ENCODE data around the gene N4BP2. TPM values are rescaled to one million over a fixed set of nuclear protein-coding genes. Genes with fewer than 3 reads are reported as not detected.
"Not testable (repeated sequence)": the region's sequence is repeated elsewhere in the genome, so short reads cannot be mapped to it uniquely, and the experiment has no call there.

The N4BP2 gene
- total RNA-seq, 1 experiment from 2014 or later: 7.0 TPM

GRCh38 chr4:40147490-40147889, 90.8 kb downstream of the N4BP2 start:
- H3K4me3 ChIP-seq; H3K27me3 ChIP-seq (replicated peaks); H3K27ac ChIP-seq; DNase-seq (ENCODE audit: low read depth in 1 of 2, low spot score in 2 of 2); H3K4me1 ChIP-seq (replicated peaks); H3K36me3 ChIP-seq; H3K9me3 ChIP-seq (replicated peaks): not testable (repeated sequence)

GRCh38 chr4:40149960-40150385, 93.3 kb downstream of the N4BP2 start:
- Histone ChIP-seq H3K27me3 (replicated peaks) (no peaks in the 10 kb centered on the region), H3K4me1 (replicated peaks) (no peaks in the 10 kb centered on the region), H3K27ac (no peak overlapping the region), H3K9me3 (replicated peaks) (no peaks in the 10 kb centered on the region), H3K4me3 (no peak overlapping the region), H3K36me3 (no peaks in the 10 kb centered on the region)
- DNase-seq (ENCODE audit: low read depth in 1 of 2, low spot score in 2 of 2): peak; percentile 19 to 39

GRCh38 chr4:40150932-40151331, 94.3 kb downstream of the N4BP2 start:
- Histone ChIP-seq H3K4me1 (replicated peaks) (no peaks in the 10 kb centered on the region), H3K27ac (no peak overlapping the region), H3K9me3 (replicated peaks) (no peaks in the 10 kb centered on the region), H3K27me3 (replicated peaks) (no peaks in the 10 kb centered on the region), H3K4me3 (no peak overlapping the region), H3K36me3 (no peaks in the 10 kb centered on the region)
- DNase-seq (ENCODE audit: low read depth in 1 of 2, low spot score in 2 of 2): no peak

DNA sequence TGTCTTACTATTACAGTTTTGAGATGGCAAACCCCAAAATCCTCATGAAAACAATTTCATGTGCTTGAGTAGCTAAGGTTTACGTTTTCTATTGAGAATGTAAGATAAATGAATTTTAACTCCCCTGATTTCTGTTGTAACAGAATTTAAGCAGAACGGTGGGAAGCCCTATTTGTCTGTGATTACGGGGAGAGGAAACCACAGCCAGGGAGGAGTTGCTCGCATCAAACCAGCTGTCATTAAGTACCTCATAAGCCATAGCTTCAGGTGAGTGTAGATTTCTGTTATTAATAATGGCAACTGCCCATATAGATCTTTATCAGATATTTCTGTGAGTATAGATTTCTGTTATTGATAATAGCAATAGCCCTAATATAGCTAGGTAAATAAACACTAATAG, 96.0 kb downstream of the N4BP2 start:
- Histone ChIP-seq H3K9me3 (replicated peaks) (no peaks in the 10 kb centered on the region), H3K27ac (no peak overlapping the region), H3K27me3 (replicated peaks) (no peaks in the 10 kb centered on the region), H3K4me3 (no peak overlapping the region), H3K36me3 (no peaks in the 10 kb centered on the region), H3K4me1 (replicated peaks) (no peaks in the 10 kb centered on the region)
- DNase-seq (ENCODE audit: low read depth in 1 of 2, low spot score in 2 of 2): no peak

GRCh38 chr4:40157436-40157835, 100.8 kb downstream of the N4BP2 start:
- Histone ChIP-seq H3K27me3 (replicated peaks) (no peaks in the 10 kb centered on the region), H3K27ac (no peak overlapping the region), H3K9me3 (replicated peaks) (no peaks in the 10 kb centered on the region), H3K4me3 (no peak overlapping the region), H3K4me1 (replicated peaks) (no peaks in the 10 kb centered on the region), H3K36me3 (no peaks in the 10 kb centered on the region)
- DNase-seq (ENCODE audit: low read depth in 1 of 2, low spot score in 2 of 2): no peak

GRCh38 chr4:40160258-40160657, 103.6 kb downstream of the N4BP2 start:
- no peak overlapping the region for H3K4me3 ChIP-seq
- DNase-seq (ENCODE audit: low read depth in 1 of 2, low spot score in 2 of 2): no peak
- no peaks in the 10 kb centered on the region for H3K9me3 ChIP-seq (replicated peaks)
- H3K4me1 ChIP-seq (replicated peaks): no peaks in the 10 kb centered on the region
- H3K27me3 ChIP-seq (replicated peaks): no peaks in the 10 kb centered on the region
- H3K27ac ChIP-seq: no peak overlapping the region
- no peaks in the 10 kb centered on the region for H3K36me3 ChIP-seq

DNA sequence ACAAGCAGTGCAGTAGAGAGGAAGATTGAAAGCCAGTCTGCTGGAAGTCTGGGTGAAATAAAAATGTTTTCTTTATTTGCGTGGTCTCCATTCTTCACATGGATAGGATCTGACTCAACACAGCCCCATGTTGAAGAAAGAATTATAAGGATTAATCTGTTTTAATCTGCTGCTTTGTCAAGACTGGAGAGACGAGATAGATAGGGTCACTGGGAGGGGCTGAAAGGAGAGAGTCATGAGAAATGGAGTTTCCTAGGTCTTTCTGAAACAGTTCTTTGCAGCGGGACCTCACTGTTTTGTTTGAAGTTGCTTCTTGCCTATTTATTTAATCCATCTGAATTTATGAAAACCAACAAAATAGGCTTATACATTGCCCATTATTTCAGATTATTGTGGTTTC, 107.8 kb downstream of the N4BP2 start:
- no peak for DNase-seq (ENCODE audit: low read depth in 1 of 2, low spot score in 2 of 2)
- H3K9me3 ChIP-seq (replicated peaks): no peaks in the 10 kb centered on the region
- H3K36me3 ChIP-seq: no peaks in the 10 kb centered on the region
- H3K4me1 ChIP-seq (replicated peaks): no peaks in the 10 kb centered on the region
- H3K27ac ChIP-seq: no peak overlapping the region
- H3K27me3 ChIP-seq (replicated peaks): no peaks in the 10 kb centered on the region
- H3K4me3 ChIP-seq: no peak overlapping the region

DNA sequence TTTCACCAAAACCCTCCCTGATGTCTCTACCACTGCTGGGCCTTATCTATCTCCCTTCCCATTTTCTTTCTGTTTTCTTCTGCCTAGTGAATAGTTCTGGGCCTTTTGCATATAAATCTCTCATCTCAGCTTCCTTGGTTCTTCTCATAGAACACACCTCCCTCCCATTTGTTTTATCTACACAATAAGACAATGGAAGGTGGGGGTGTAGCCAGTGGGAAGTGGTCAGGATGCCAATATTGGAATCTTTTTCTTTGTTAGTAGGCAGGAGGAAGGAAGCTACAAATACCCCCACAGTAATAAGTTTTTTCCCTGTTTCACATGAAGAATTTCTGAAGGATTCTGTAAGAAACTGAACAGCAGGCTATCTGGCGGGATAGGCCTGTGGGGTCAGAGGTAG, 109.3 kb downstream of the N4BP2 start:
- H3K4me3 ChIP-seq: no peak overlapping the region
- no peaks in the 10 kb centered on the region for H3K4me1 ChIP-seq (replicated peaks)
- H3K27me3 ChIP-seq (replicated peaks): no peaks in the 10 kb centered on the region
- H3K9me3 ChIP-seq (replicated peaks): no peaks in the 10 kb centered on the region
- DNase-seq (ENCODE audit: low read depth in 1 of 2, low spot score in 2 of 2): no peak
- no peaks in the 10 kb centered on the region for H3K36me3 ChIP-seq
- H3K27ac ChIP-seq: no peak overlapping the region

GRCh38 chr4:40168070-40168469, 111.4 kb downstream of the N4BP2 start:
- Histone ChIP-seq H3K27me3 (replicated peaks) (no peaks in the 10 kb centered on the region), H3K4me1 (replicated peaks) (no peaks in the 10 kb centered on the region), H3K36me3 (no peaks in the 10 kb centered on the region), H3K9me3 (replicated peaks) (no peaks in the 10 kb centered on the region), H3K4me3 (no peak overlapping the region), H3K27ac (no peak overlapping the region)
- no peak for DNase-seq (ENCODE audit: low read depth in 1 of 2, low spot score in 2 of 2)

- no peaks in the 10 kb centered on the region for H3K27me3 ChIP-seq (replicated peaks)
- no peaks in the 10 kb centered on the region for H3K4me1 ChIP-seq (replicated peaks)
- no peaks in the 10 kb centered on the region for H3K36me3 ChIP-seq
- DNase-seq (ENCODE audit: low read depth in 1 of 2, low spot score in 2 of 2): no peak
- H3K4me3 ChIP-seq: no peak overlapping the region
- no peak overlapping the region for H3K27ac ChIP-seq
- no peaks in the 10 kb centered on the region for H3K9me3 ChIP-seq (replicated peaks)
These were observed 113.9 kb downstream of the N4BP2 start for GRCh38 chr4:40170588-40170987.

DNA sequence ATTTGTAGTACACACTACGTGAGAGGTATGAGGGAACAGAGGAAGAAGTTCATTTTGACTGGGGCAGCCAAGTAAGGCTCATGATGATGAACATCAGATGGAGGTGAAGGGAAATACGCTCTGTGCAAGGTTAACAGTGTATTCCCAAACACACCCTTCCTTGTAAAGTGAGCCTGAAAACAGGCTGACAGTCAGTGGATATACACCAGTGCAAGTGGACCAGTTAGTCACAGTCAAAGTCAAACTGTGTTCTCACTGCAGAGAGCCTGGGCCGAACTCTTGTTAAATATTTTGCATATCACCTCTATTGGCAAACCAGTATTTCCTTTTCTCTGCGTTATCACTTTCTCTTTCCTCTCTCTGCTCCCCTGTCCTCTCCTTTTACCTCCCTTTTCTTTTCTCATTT, 116.8 kb downstream of the N4BP2 start:
- no peaks in the 10 kb centered on the region for H3K9me3 ChIP-seq (replicated peaks)
- no peaks in the 10 kb centered on the region for H3K36me3 ChIP-seq
- no peaks in the 10 kb centered on the region for H3K4me1 ChIP-seq (replicated peaks)
- no peak overlapping the region for H3K4me3 ChIP-seq
- DNase-seq (ENCODE audit: low read depth in 1 of 2, low spot score in 2 of 2): no peak
- H3K27me3 ChIP-seq (replicated peaks): no peaks in the 10 kb centered on the region
- no peak overlapping the region for H3K27ac ChIP-seq

GRCh38 chr4:40176602-40177001, 120.0 kb downstream of the N4BP2 start:
- no peaks in the 10 kb centered on the region for H3K36me3 ChIP-seq
- H3K4me1 ChIP-seq (replicated peaks): no peaks in the 10 kb centered on the region
- no peaks in the 10 kb centered on the region for H3K27me3 ChIP-seq (replicated peaks)
- no peaks in the 10 kb centered on the region for H3K9me3 ChIP-seq (replicated peaks)
- H3K4me3 ChIP-seq: no peak overlapping the region
- no peak for DNase-seq (ENCODE audit: low read depth in 1 of 2, low spot score in 2 of 2)
- H3K27ac ChIP-seq: no peak overlapping the region

GRCh38 chr4:40177591-40177990, 120.9 kb downstream of the N4BP2 start:
- H3K4me3 ChIP-seq: no peak overlapping the region
- H3K27ac ChIP-seq: no peak overlapping the region
- H3K4me1 ChIP-seq (replicated peaks): no peaks in the 10 kb centered on the region
- H3K9me3 ChIP-seq (replicated peaks): no peaks in the 10 kb centered on the region
- no peaks in the 10 kb centered on the region for H3K27me3 ChIP-seq (replicated peaks)
- DNase-seq (ENCODE audit: low read depth in 1 of 2, low spot score in 2 of 2): no peak
- H3K36me3 ChIP-seq: no peaks in the 10 kb centered on the region

- no peak overlapping the region for H3K4me3 ChIP-seq
- no peaks in the 10 kb centered on the region for H3K36me3 ChIP-seq
- no peaks in the 10 kb centered on the region for H3K27me3 ChIP-seq (replicated peaks)
- DNase-seq (ENCODE audit: low read depth in 1 of 2, low spot score in 2 of 2): no peak
- H3K4me1 ChIP-seq (replicated peaks): no peaks in the 10 kb centered on the region
- no peaks in the 10 kb centered on the region for H3K9me3 ChIP-seq (replicated peaks)
- no peak overlapping the region for H3K27ac ChIP-seq
These were observed 122.0 kb downstream of the N4BP2 start for GRCh38 chr4:40178672-40179071.

- Histone ChIP-seq H3K36me3 (no peaks in the 10 kb centered on the region), H3K4me3 (no peak overlapping the region), H3K9me3 (replicated peaks) (no peaks in the 10 kb centered on the region), H3K27ac (no peak overlapping the region), H3K27me3 (replicated peaks) (no peaks in the 10 kb centered on the region), H3K4me1 (replicated peaks) (no peaks in the 10 kb centered on the region)
- no peak for DNase-seq (ENCODE audit: low read depth in 1 of 2, low spot score in 2 of 2)
These were observed 122.7 kb downstream of the N4BP2 start for GRCh38 chr4:40179360-40179759.

Data from SJSA1 (cell line).